ENCODE results near the gene RFNG.

DNA sequence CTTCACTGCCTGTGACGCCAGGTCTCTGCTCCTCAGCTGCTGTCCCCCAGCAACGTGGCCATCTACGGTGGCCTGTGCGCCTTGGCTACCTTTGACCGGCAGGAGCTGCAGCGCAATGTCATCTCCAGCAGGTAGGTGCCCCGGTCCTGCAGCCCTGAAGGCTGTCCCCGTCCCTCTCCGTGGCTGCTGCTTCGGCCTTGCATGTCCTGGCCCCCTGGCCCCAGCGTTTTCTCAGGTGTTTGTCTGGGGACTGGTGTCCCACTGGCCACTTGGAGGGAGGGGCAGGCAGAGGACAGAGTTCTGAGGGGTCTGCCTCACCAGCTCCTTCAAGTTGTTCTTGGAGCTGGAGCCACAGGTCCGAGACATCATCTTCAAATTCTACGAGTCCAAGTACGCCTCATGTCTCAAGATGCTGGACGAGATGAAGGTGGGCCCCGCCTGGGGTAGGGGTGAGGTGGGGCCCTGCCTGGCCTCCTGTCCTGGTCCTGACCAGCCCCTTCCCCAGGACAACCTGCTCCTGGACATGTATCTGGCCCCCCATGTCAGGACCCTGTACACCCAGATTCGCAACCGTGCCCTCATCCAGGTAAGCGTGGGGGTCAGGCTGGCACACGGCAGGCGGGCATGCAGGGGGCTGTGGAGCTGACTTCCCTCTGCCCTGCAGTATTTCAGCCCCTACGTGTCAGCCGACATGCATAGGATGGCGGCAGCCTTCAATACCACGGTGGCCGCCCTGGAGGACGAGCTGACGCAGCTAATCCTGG lies 4.5 kb upstream of the RFNG start:
- TF ChIP-seq KDM1A (IDR thresholded peaks at IDR 0.05; ENCODE audit: borderline replicate concordance) (no peak), POLR2A (IDR thresholded peaks at IDR 0.05; ENCODE audit: low read depth, low read length) (no peak; the same call in 1 of the 2 replicates), POLR2AphosphoS5 (IDR thresholded peaks at IDR 0.05; ENCODE audit: low read length) (no peak)
- TF ChIP-seq, protein P1, sequence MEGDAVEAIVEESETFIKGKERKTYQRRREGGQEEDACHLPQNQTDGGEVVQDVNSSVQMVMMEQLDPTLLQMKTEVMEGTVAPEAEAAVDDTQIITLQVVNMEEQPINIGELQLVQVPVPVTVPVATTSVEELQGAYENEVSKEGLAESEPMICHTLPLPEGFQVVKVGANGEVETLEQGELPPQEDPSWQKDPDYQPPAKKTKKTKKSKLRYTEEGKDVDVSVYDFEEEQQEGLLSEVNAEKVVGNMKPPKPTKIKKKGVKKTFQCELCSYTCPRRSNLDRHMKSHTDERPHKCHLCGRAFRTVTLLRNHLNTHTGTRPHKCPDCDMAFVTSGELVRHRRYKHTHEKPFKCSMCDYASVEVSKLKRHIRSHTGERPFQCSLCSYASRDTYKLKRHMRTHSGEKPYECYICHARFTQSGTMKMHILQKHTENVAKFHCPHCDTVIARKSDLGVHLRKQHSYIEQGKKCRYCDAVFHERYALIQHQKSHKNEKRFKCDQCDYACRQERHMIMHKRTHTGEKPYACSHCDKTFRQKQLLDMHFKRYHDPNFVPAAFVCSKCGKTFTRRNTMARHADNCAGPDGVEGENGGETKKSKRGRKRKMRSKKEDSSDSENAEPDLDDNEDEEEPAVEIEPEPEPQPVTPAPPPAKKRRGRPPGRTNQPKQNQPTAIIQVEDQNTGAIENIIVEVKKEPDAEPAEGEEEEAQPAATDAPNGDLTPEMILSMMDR (IDR thresholded peaks at IDR 0.05 in 2 of 3, conservative IDR thresholded peaks at IDR 0.05 in 1 of 3; ENCODE audit: control insufficient read depth in 2 of 3, extremely low read depth in 1 of 3, insufficient read depth in 1 of 3, low read depth in 3 of 3, low read length in 3 of 3) = no peak
